Measurements from ENCODE around the gene CFAP97D1. TPM values are rescaled to one million over a fixed set of nuclear protein-coding genes. Genes with fewer than 3 reads are reported as not detected.

CFAP97D1 gene
- total and polyA plus RNA-seq, 10 of the 15 experiments (the other 5 are each of a cell fraction or from before 2014, with no cell fraction given) = 0.13 TPM; not detected in 9

DNA sequence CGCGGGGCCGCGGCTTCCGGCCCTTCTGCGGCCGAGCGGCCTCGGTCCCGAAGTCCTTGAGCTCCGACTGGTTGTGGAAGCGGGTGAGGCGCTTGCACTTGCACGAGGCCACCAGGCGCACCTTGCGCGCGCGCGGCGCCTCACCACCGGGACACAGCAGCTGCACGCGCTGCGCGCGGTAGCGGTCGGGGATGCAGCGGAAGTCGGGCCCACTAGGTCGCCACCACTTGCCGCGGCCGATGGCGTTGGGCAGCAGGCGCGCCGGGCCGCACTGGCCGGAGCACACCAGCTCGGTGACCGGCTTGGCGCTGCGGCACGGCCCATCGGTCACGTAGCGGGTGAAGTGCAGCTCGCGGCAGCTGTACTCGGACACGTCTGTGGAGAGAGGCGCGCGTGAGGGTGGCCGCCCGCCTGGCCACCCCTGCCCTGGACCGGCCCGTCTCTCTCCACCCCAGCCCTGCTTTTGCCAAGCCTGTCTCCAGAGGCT is 24.8 kb upstream of the CFAP97D1 start:
- in situ Hi-C loops (cut with MboI) (no loop called here), intact Hi-C loops (cut with micrococcal nuclease; ENCODE audit: unreplicated experiment) (no loop called here)
- ChIA-PET POLR2A (no interaction called here), SMC1A (ENCODE audit: uncharacterized antibody, unreplicated experiment) (interaction anchor here (1.1 to 1.4 kb wide), 2 partner anchors 61 to 81 kb away, joined by 3 to 5 read pairs; no protein-coding TSS in a partner anchor), RAD21 (ENCODE audit: unreplicated experiment) (interaction anchor here (11.0 kb wide), 1 partner anchor 59 kb away, joined by 171 read pairs; no protein-coding TSS in a partner anchor), CTCF (interaction anchor here (1.2 to 14.6 kb wide), 4 partner anchors 11 to 71 kb away, joined by 3 to 515 read pairs (median 14); no protein-coding TSS in a partner anchor)
- Histone ChIP-seq H3K36me3 (ENCODE audit: control insufficient read depth in 2 of 2, insufficient read depth in 2 of 2, low read length in 1 of 2) (no peaks in the 10 kb centered on the region), H3K4me3 (no peak overlapping the region), H4K20me1 (ENCODE audit: control insufficient read depth, insufficient read depth) (no peaks in the 10 kb centered on the region), H2AFZ (ENCODE audit: control insufficient read depth, low read depth, low read length) (no peak overlapping the region), H3K4me2 (ENCODE audit: control insufficient read depth, insufficient read depth) (no peak overlapping the region), H3K27ac (ENCODE audit: control insufficient read depth, insufficient read depth) (no peak overlapping the region), H3K4me1 (ENCODE audit: control insufficient read depth, insufficient read depth, low read length) (no peaks in the 10 kb centered on the region), H3K27me3 (replicated peaks in 1 of 2; ENCODE audit: control insufficient read depth in 2 of 2, insufficient read depth in 2 of 2, low read length in 1 of 2) (peaks cover 5 to 6% of the 10 kb centered on the region in 2 experiments), H3K9ac (ENCODE audit: control insufficient read depth, insufficient read depth, low read length) (no peak overlapping the region), H3K9me3 (replicated peaks; ENCODE audit: control insufficient read depth, insufficient read depth, low read length) (no peaks in the 10 kb centered on the region), H3K79me2 (ENCODE audit: control insufficient read depth, insufficient read depth, low read length) (no peaks in the 10 kb centered on the region)
- FAIRE-seq (no peak), DNase-seq (ENCODE audit: low read depth, low spot score) (no peak), ATAC-seq (no peak)
- peak; percentile 65 for TF ChIP-seq HDAC6 (IDR thresholded peaks at IDR 0.05; ENCODE audit: unreplicated experiment)
- no peak for TF ChIP-seq CHD2 (IDR thresholded peaks at IDR 0.05; ENCODE audit: borderline replicate concordance, low read depth, low read length)
- BruUV-seq (replicated peaks) = no TSS peak
- WGBS (ENCODE audit: insufficient coverage, insufficient replicate concordance, low lambda C conversion rate, missing lambda C conversion rate) = 52% methylated on average over 26 of the region's 60 CpGs

- Histone ChIP-seq H3K27me3 (replicated peaks in 1 of 2; ENCODE audit: control insufficient read depth in 2 of 2, insufficient read depth in 2 of 2, low read length in 1 of 2) (peaks cover 5 to 6% of the 10 kb centered on the region in 2 experiments), H3K4me3 (no peak overlapping the region), H3K4me1 (ENCODE audit: control insufficient read depth, insufficient read depth, low read length) (no peaks in the 10 kb centered on the region), H3K9ac (ENCODE audit: control insufficient read depth, insufficient read depth, low read length) (no peak overlapping the region), H3K36me3 (ENCODE audit: control insufficient read depth in 2 of 2, insufficient read depth in 2 of 2, low read length in 1 of 2) (no peaks in the 10 kb centered on the region), H4K20me1 (ENCODE audit: control insufficient read depth, insufficient read depth) (no peaks in the 10 kb centered on the region), H3K79me2 (ENCODE audit: control insufficient read depth, insufficient read depth, low read length) (no peaks in the 10 kb centered on the region), H3K9me3 (replicated peaks; ENCODE audit: control insufficient read depth, insufficient read depth, low read length) (no peaks in the 10 kb centered on the region), H3K27ac (ENCODE audit: control insufficient read depth, insufficient read depth) (no peak overlapping the region), H2AFZ (ENCODE audit: control insufficient read depth, low read depth, low read length) (no peak overlapping the region), H3K4me2 (ENCODE audit: control insufficient read depth, insufficient read depth) (no peak overlapping the region)
- ATAC-seq (no peak), DNase-seq (ENCODE audit: low read depth, low spot score) (no peak), FAIRE-seq (no peak)
- ChIA-PET POLR2A (interaction anchor here (0.6 kb wide), 1 partner anchor 1616 kb away, joined by 3 read pairs; no protein-coding TSS in a partner anchor), SMC1A (ENCODE audit: uncharacterized antibody, unreplicated experiment) (interaction anchor here (0.9 to 2.5 kb wide), 4 partner anchors 41 to 179 kb away, joined by 3 to 11 read pairs (median 4); no protein-coding TSS in a partner anchor), RAD21 (ENCODE audit: unreplicated experiment) (interaction anchor here (11.0 kb wide), 1 partner anchor 60 kb away, joined by 171 read pairs; no protein-coding TSS in a partner anchor), CTCF (interaction anchor here (1.1 to 14.6 kb wide), 5 partner anchors 11 to 179 kb away, joined by 3 to 515 read pairs (median 5); no protein-coding TSS in a partner anchor)
- intact Hi-C loops (cut with micrococcal nuclease; ENCODE audit: unreplicated experiment) = no loop called here
- no TSS peak for BruUV-seq (replicated peaks)
- WGBS (ENCODE audit: insufficient coverage, insufficient replicate concordance, low lambda C conversion rate, missing lambda C conversion rate) = 34% methylated on average over 6 of the region's 6 CpGs
- in situ Hi-C loops (cut with MboI) = no loop called here
- TF ChIP-seq SIN3A (IDR thresholded peaks at IDR 0.05; ENCODE audit: low read depth, low read length) (no peak), ASH2L (IDR thresholded peaks at IDR 0.05; ENCODE audit: borderline replicate concordance, low read depth) (no peak), TCF7 (IDR thresholded peaks at IDR 0.05; ENCODE audit: borderline replicate concordance) (no peak), POLR2AphosphoS2 (IDR thresholded peaks at IDR 0.05; ENCODE audit: low read depth, low read length) (no peak), IKZF2 (IDR thresholded peaks at IDR 0.05) (no peak), FOXM1 (IDR thresholded peaks at IDR 0.05; ENCODE audit: low read depth, low read length) (no peak), ZBED1 (IDR thresholded peaks at IDR 0.05; ENCODE audit: borderline replicate concordance) (no peak), ZNF592 (IDR thresholded peaks at IDR 0.05) (no peak), CREM (IDR thresholded peaks at IDR 0.05; ENCODE audit: low read depth) (no peak), CREB1 (IDR thresholded peaks at IDR 0.05; ENCODE audit: low read depth) (no peak), TCF12 (IDR thresholded peaks at IDR 0.05; ENCODE audit: low read depth, low read length) (no peak), HDGF (IDR thresholded peaks at IDR 0.05) (no peak), NR2C1 (IDR thresholded peaks at IDR 0.05) (no peak)
These were observed 24.0 kb upstream of the CFAP97D1 start for GRCh38 chr17:43756201-43756600.

Measured in GM12878 (cell line).